HCT116 (cell line): ENCODE results near the gene SCAMP1. TPM values are rescaled to one million over a fixed set of nuclear protein-coding genes. Genes with fewer than 3 reads are reported as not detected.

Experiments
- ATAC-seq: fragments of 200-7000 bp; cut with Tn5 transposase; 2 replicates; pipeline ENCODE4 v1.9.1; 2020; ENCODE audit warnings: mild to moderate bottlenecking, moderate library complexity
- BruUV-seq: library from RNA; stranded (reverse); fragments of 400-500 nt; replicated peaks from 2 replicates; lab custom pipeline; 2021; lab: Mats Ljungman, UMichigan
- CTCF ChIA-PET: fragments of 300-600 bp; sonication (Branson Sonifier 250); formaldehyde crosslinking; loops from one replicate; lab custom pipeline; 2021; ENCODE audit warnings: antibody characterized with exemption; lab: Charles Lee
- POLR2A ChIA-PET: fragments of 300-600, 350-600 bp; sonication (Branson Sonifier 250); formaldehyde crosslinking; loops from one replicate; lab custom pipeline; 2021; ENCODE audit warnings: antibody characterized with exemption; lab: Charles Lee
- RAD21 ChIA-PET, 2 experiments: fragments of 300-600 bp; sonication (Branson Sonifier 250); formaldehyde crosslinking; loops; one replicate each; lab custom pipeline; 2023; ENCODE audit warnings: low total read pairs in 2 of 2; ENCODE audit not compliant: uncharacterized antibody in 2 of 2, unreplicated experiment in 2 of 2, low non-redundant PET in 1 of 2; lab: Charles Lee
- DNase-seq: peaks from one replicate; pipeline ENCODE4 v3.0.0-alpha.2; 2010; ENCODE audit warnings: low read depth, low spot score
- H2AFZ ChIP-seq: fragments of 200-600 bp; shearing (Covaris generic), sonication (generic); 2 replicates; pipeline ENCODE4 v1.6.1; 2017; ENCODE audit warnings: low read depth, mixed run types, mixed read lengths, antibody characterized with exemption, low read length; ENCODE audit not compliant: poor library complexity, severe bottlenecking
- H3K27ac ChIP-seq: 2 replicates; pipeline ENCODE4 v1.5.1; 2012; ENCODE audit warnings: low read depth, low read length
- H3K27me3 ChIP-seq: fragments of 200-600 bp; sonication (generic); 2 replicates; pipeline ENCODE4 v1.6.1; 2016; ENCODE audit warnings: mixed run types, low read length, mixed read lengths; ENCODE audit not compliant: insufficient read depth
- H3K36me3 ChIP-seq, 2 experiments: fragments of 200-500 bp in 1 of 2; fragments of 200-600 bp in 1 of 2; sonication (Bioruptor generic) in 1 of 2; sonication (generic) in 1 of 2; 2 replicates each; pipeline versions ENCODE4 v1.5.1 to v1.6.1; 2014 to 2016; ENCODE audit warnings: low read length in 2 of 2, inconsistent platforms in 1 of 2, mixed read lengths in 1 of 2, mixed run types in 1 of 2; ENCODE audit not compliant: insufficient read depth in 2 of 2, control insufficient read depth in 1 of 2
- H3K4me1 ChIP-seq, 2 experiments: fragments of 200-600 bp in 1 of 2; sonication (generic) in 1 of 2; 2 replicates each; pipeline versions ENCODE4 v1.5.1 to v1.6.1; 2012 to 2017; ENCODE audit warnings: low read length in 2 of 2, inconsistent platforms in 1 of 2, mild to moderate bottlenecking in 1 of 2, mixed read lengths in 1 of 2, mixed run types in 1 of 2, moderate library complexity in 1 of 2; ENCODE audit not compliant: insufficient read depth in 2 of 2, control insufficient read depth in 1 of 2
- H3K4me2 ChIP-seq: fragments of 200-600 bp; sonication (generic); 2 replicates; pipeline ENCODE4 v1.6.1; 2017; ENCODE audit warnings: mixed run types, low read length, mixed read lengths
- H3K4me3 ChIP-seq, 2 experiments: fragments of 200-600 bp in 1 of 2; sonication (generic) in 1 of 2; replicated peaks in 1 of 2; 2 replicates each; pipeline ENCODE4 v1.5.1; 2011 to 2016; ENCODE audit warnings: low read length in 2 of 2, control low read depth in 1 of 2, low read depth in 1 of 2, mild to moderate bottlenecking in 1 of 2, mixed read lengths in 1 of 2, mixed run types in 1 of 2
- H3K79me2 ChIP-seq: fragments of 200-600 bp; sonication (generic); 2 replicates; pipeline ENCODE4 v1.6.1; 2017; ENCODE audit warnings: mild to moderate bottlenecking, mixed run types, low read length, moderate library complexity, mixed read lengths; ENCODE audit not compliant: insufficient read depth
- H3K9ac ChIP-seq: fragments of 200-600 bp; sonication (generic); 2 replicates; pipeline ENCODE4 v1.6.1; 2016; ENCODE audit warnings: low read length, mixed read lengths
- H3K9me2 ChIP-seq: fragments of 200-600 bp; sonication (generic), shearing (Covaris generic); 2 replicates; pipeline ENCODE4 v1.6.1; 2017; ENCODE audit warnings: mixed run types, mild to moderate bottlenecking, moderate library complexity; ENCODE audit not compliant: insufficient read depth
- H3K9me3 ChIP-seq, 2 experiments: fragments of 200-500 bp in 1 of 2; fragments of 200-600 bp in 1 of 2; sonication (Bioruptor generic) in 1 of 2; sonication (generic) in 1 of 2; 2 replicates each; pipeline ENCODE4 v1.6.1; 2014 to 2017; ENCODE audit warnings: low read length in 2 of 2, mixed read lengths in 2 of 2, inconsistent platforms in 1 of 2, low read depth in 1 of 2, mild to moderate bottlenecking in 1 of 2, mixed run types in 1 of 2, moderate library complexity in 1 of 2; ENCODE audit not compliant: control insufficient read depth in 1 of 2, insufficient read depth in 1 of 2
- H4K20me1 ChIP-seq: fragments of 200-600 bp; sonication (generic), shearing (Covaris generic); 2 replicates; pipeline ENCODE4 v1.6.1; 2017; ENCODE audit warnings: mixed run types, mild to moderate bottlenecking, moderate library complexity; ENCODE audit not compliant: insufficient read depth
- CEBPB ChIP-seq: IDR thresholded peaks from 2 replicates; pipeline ENCODE4 v1.6.1; 2012; ENCODE audit warnings: low read depth
- FOSL1 ChIP-seq: IDR thresholded peaks from 2 replicates; pipeline ENCODE4 v1.6.1; 2012; ENCODE audit warnings: low read depth
- POLR2A ChIP-seq: IDR thresholded peaks from 2 replicates; pipeline ENCODE4 v1.7.0; 2011; ENCODE audit warnings: borderline replicate concordance; ENCODE audit not compliant: insufficient read depth, insufficient read length; ENCODE audit errors: extremely low read depth
- POLR2AphosphoS5 ChIP-seq: IDR thresholded peaks from 2 replicates; pipeline ENCODE4 v1.6.1; 2011; ENCODE audit warnings: mild to moderate bottlenecking, low read depth, low read length, moderate library complexity
- RAD21 ChIP-seq: IDR thresholded peaks from 2 replicates; pipeline ENCODE4 v1.6.1; 2012; ENCODE audit warnings: low read depth, mild to moderate bottlenecking
- SP1 ChIP-seq: IDR thresholded peaks from 2 replicates; pipeline ENCODE4 v1.6.1; 2012; ENCODE audit warnings: low read depth
- SRF ChIP-seq: IDR thresholded peaks from 2 replicates; pipeline ENCODE4 v1.6.1; 2012; ENCODE audit warnings: low read depth
- TCF7L2 ChIP-seq: IDR thresholded peaks from 2 replicates; pipeline ENCODE4 v1.7.0; 2011; ENCODE audit warnings: borderline replicate concordance, inconsistent platforms; ENCODE audit not compliant: insufficient read depth, insufficient read length; ENCODE audit errors: extremely low read depth
- YY1 ChIP-seq: IDR thresholded peaks from 2 replicates; pipeline ENCODE4 v1.6.1; 2011; ENCODE audit warnings: low read length, low read depth, moderate library complexity, mild to moderate bottlenecking; ENCODE audit not compliant: insufficient replicate concordance; ENCODE audit errors: extremely low read depth
- ZBTB33 ChIP-seq: IDR thresholded peaks from 2 replicates; pipeline ENCODE4 v1.6.1; 2011; ENCODE audit warnings: mild to moderate bottlenecking, low read length, moderate library complexity; ENCODE audit not compliant: insufficient replicate concordance; ENCODE audit errors: extremely low read depth
- ZFX ChIP-seq: fragments of 450-650 bp; IDR thresholded peaks from 2 replicates; pipeline ENCODE4 v1.6.1; 2017
- ZNF274 ChIP-seq: fragments of 200-500 bp; sonication (Bioruptor generic); IDR thresholded peaks from 2 replicates; pipeline ENCODE4 v1.6.1; 2014; ENCODE audit warnings: mild to moderate bottlenecking, low read depth, low read length, inconsistent platforms
- intact Hi-C: fragments of 100-400 bp; cut with micrococcal nuclease; formaldehyde crosslinking; loops from 2 replicates; pipeline ENCODE4 v1.10.0; 2022
- total RNA-seq: library from RNA; stranded (reverse); gene quantifications from one replicate; pipeline ENCODE4 v1.2.1, GENCODE V29; 2021; ENCODE audit not compliant: unreplicated experiment
- TF ChIP-seq, protein P1 (sequence below): IDR thresholded peaks from 2 replicates; pipeline ENCODE4 v1.6.1; 2012
- TF ChIP-seq, protein P2 (sequence below): IDR thresholded peaks from 2 replicates; pipeline ENCODE4 v1.6.1; 2012; ENCODE audit warnings: low read depth

The SCAMP1 gene
- total RNA-seq, 1 experiment from 2014 or later, result 46.4 TPM

- Histone ChIP-seq H2AFZ (no peak overlapping the region), H3K4me1 (peaks cover 0 to 5% of the 10 kb centered on the region in 2 experiments; a peak in 1 of 4 replicates), H3K27ac (no peak overlapping the region), H4K20me1 (no peaks in the 10 kb centered on the region), H3K9me2 (no peaks in the 10 kb centered on the region), H3K4me2 (no peak overlapping the region), H3K27me3 (no peaks in the 10 kb centered on the region), H3K4me3 (no peak overlapping the region), H3K9ac (no peak overlapping the region), H3K9me3 (no peaks in the 10 kb centered on the region), H3K36me3 (no peaks in the 10 kb centered on the region), H3K79me2 (no peaks in the 10 kb centered on the region)
- DNase-seq, result no peak
- intact Hi-C loops, result no loop called here
- TF ChIP-seq ZNF274 (no peak), ZFX (no peak), YY1 (no peak), POLR2A (no peak), CEBPB (no peak), RAD21 (no peak), SRF (no peak), FOSL1 (no peak), POLR2AphosphoS5 (no peak), ZBTB33 (no peak), TCF7L2 (no peak), SP1 (no peak)
- TF ChIP-seq, protein P1, sequence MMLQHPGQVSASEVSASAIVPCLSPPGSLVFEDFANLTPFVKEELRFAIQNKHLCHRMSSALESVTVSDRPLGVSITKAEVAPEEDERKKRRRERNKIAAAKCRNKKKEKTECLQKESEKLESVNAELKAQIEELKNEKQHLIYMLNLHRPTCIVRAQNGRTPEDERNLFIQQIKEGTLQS, result no peak
- TF ChIP-seq, protein P2, sequence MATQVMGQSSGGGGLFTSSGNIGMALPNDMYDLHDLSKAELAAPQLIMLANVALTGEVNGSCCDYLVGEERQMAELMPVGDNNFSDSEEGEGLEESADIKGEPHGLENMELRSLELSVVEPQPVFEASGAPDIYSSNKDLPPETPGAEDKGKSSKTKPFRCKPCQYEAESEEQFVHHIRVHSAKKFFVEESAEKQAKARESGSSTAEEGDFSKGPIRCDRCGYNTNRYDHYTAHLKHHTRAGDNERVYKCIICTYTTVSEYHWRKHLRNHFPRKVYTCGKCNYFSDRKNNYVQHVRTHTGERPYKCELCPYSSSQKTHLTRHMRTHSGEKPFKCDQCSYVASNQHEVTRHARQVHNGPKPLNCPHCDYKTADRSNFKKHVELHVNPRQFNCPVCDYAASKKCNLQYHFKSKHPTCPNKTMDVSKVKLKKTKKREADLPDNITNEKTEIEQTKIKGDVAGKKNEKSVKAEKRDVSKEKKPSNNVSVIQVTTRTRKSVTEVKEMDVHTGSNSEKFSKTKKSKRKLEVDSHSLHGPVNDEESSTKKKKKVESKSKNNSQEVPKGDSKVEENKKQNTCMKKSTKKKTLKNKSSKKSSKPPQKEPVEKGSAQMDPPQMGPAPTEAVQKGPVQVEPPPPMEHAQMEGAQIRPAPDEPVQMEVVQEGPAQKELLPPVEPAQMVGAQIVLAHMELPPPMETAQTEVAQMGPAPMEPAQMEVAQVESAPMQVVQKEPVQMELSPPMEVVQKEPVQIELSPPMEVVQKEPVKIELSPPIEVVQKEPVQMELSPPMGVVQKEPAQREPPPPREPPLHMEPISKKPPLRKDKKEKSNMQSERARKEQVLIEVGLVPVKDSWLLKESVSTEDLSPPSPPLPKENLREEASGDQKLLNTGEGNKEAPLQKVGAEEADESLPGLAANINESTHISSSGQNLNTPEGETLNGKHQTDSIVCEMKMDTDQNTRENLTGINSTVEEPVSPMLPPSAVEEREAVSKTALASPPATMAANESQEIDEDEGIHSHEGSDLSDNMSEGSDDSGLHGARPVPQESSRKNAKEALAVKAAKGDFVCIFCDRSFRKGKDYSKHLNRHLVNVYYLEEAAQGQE, result no peak
- no TSS peak for BruUV-seq
- POLR2A ChIA-PET, result no interaction called here
- ATAC-seq, result no peak
- CTCF ChIA-PET, result no interaction called here
- RAD21 ChIA-PET, result no interaction called here
Measured at GRCh38 chr5:78512435-78512834, 152.0 kb downstream of the SCAMP1 start.
